ENCODE results near the gene ZBTB7C.

Gene ZBTB7C

GRCh38 chr18:48126240-48126639 is 282.9 kb downstream of the ZBTB7C start:
- DNase-seq (ENCODE audit: low read depth in 2 of 2, low spot score in 1 of 2): no peak

GRCh38 chr18:48125724-48126123 is 283.5 kb downstream of the ZBTB7C start:
- no peak for DNase-seq (ENCODE audit: low read depth in 2 of 2, low spot score in 1 of 2)

GRCh38 chr18:48124857-48125626 is 284.1 kb downstream of the ZBTB7C start:
- no peak for DNase-seq (ENCODE audit: low read depth in 2 of 2, low spot score in 1 of 2)

GRCh38 chr18:48123941-48124340 is 285.2 kb downstream of the ZBTB7C start:
- no peak for DNase-seq (ENCODE audit: low read depth in 2 of 2, low spot score in 1 of 2)

GRCh38 chr18:48123324-48123723 is 285.9 kb downstream of the ZBTB7C start:
- DNase-seq (ENCODE audit: low read depth in 2 of 2, low spot score in 1 of 2): no peak

- no peak for DNase-seq (ENCODE audit: low read depth in 2 of 2, low spot score in 1 of 2)
Observed at GRCh38 chr18:48122816-48123215, 286.4 kb downstream of the ZBTB7C start.

- DNase-seq (ENCODE audit: low read depth in 2 of 2, low spot score in 1 of 2): no peak
Observed at GRCh38 chr18:48122376-48122775, 286.8 kb downstream of the ZBTB7C start.

- no peak for DNase-seq (ENCODE audit: low read depth in 2 of 2, low spot score in 1 of 2)
Observed at GRCh38 chr18:48121752-48122151, 287.4 kb downstream of the ZBTB7C start.

GRCh38 chr18:48119204-48119603 is 290.0 kb downstream of the ZBTB7C start:
- DNase-seq (ENCODE audit: low read depth in 2 of 2, low spot score in 1 of 2): no peak

- DNase-seq (ENCODE audit: low read depth in 2 of 2, low spot score in 1 of 2): no peak
Observed at GRCh38 chr18:48116873-48117630, 292.1 kb downstream of the ZBTB7C start.

GRCh38 chr18:48116017-48116416 is 293.2 kb downstream of the ZBTB7C start:
- no peak for DNase-seq (ENCODE audit: low read depth in 2 of 2, low spot score in 1 of 2)

GRCh38 chr18:48113691-48114090 is 295.5 kb downstream of the ZBTB7C start:
- DNase-seq (ENCODE audit: low read depth in 2 of 2, low spot score in 1 of 2): no peak

GRCh38 chr18:48111587-48111986 is 297.6 kb downstream of the ZBTB7C start:
- no peak for DNase-seq (ENCODE audit: low read depth in 2 of 2, low spot score in 1 of 2)

GRCh38 chr18:48110797-48111196 is 298.4 kb downstream of the ZBTB7C start:
- DNase-seq (ENCODE audit: low read depth in 2 of 2, low spot score in 1 of 2): no peak

GRCh38 chr18:48109961-48110493 is 299.2 kb downstream of the ZBTB7C start:
- no peak for DNase-seq (ENCODE audit: low read depth in 2 of 2, low spot score in 1 of 2)

- no peak for DNase-seq (ENCODE audit: low read depth in 2 of 2, low spot score in 1 of 2)
Observed at GRCh38 chr18:48108136-48108535, 301.0 kb downstream of the ZBTB7C start.

- no peak for DNase-seq (ENCODE audit: low read depth in 2 of 2, low spot score in 1 of 2)
Observed at GRCh38 chr18:48106976-48107781, 302.0 kb downstream of the ZBTB7C start.

GRCh38 chr18:48106498-48106897 is 302.7 kb downstream of the ZBTB7C start:
- no peak for DNase-seq (ENCODE audit: low read depth in 2 of 2, low spot score in 1 of 2)

GRCh38 chr18:48105317-48105716 is 303.9 kb downstream of the ZBTB7C start:
- DNase-seq (ENCODE audit: low read depth in 2 of 2, low spot score in 1 of 2): no peak

- DNase-seq (ENCODE audit: low read depth in 2 of 2, low spot score in 1 of 2): no peak
Observed at GRCh38 chr18:48104705-48105104, 304.5 kb downstream of the ZBTB7C start.

- DNase-seq (ENCODE audit: low read depth in 2 of 2, low spot score in 1 of 2): no peak
Observed at GRCh38 chr18:48100651-48101165, 308.5 kb downstream of the ZBTB7C start.

Data from stimulated activated CD8-positive, alpha-beta memory T cell treated with anti-CD3 and anti-CD28 coated beads, Interleukin-4, amount 100 ng/mL, for 4 hours (primary cell).